Body of pancreas (tissue), 4 donors: ENCODE measurements around the gene ZSCAN5B.

Source experiments
- CTCF ChIP-seq, 7 experiments: fragments of 450-650 bp in 4 of 7; fragments of 200-600 bp in 3 of 7; sonication (generic) in 3 of 7; IDR thresholded peaks; one replicate each; pipeline ENCODE4 v1.5.1; 2016 to 2019; ENCODE audit warnings: antibody characterized with exemption in 7 of 7
- POLR2A ChIP-seq, 3 donors: fragments of 450-650 bp; IDR thresholded peaks; one replicate each; pipeline ENCODE4 v1.6.1; 2016; ENCODE audit warnings: antibody characterized with exemption in 3 of 3, mild to moderate bottlenecking in 2 of 3

- TF ChIP-seq POLR2A (IDR thresholded peaks at IDR 0.05) (no peak), CTCF (IDR thresholded peaks at IDR 0.05) (no peak)
Observed at GRCh38 chr19:56142897-56143434, 54.6 kb downstream of the ZSCAN5B start.
